Stimulated activated CD4-positive, alpha-beta T cell treated with anti-CD3 and anti-CD28 coated beads, TNF-alpha, amount 100 ng/mL, for 48 hours (primary cell): ENCODE results near the gene ELAC1.

Experiments
- DNase-seq, 3 donors: peaks; one replicate each; pipeline ENCODE4 v3.0.0-alpha.2; 2020; ENCODE audit warnings: low read depth in 3 of 3

Gene ELAC1

DNA sequence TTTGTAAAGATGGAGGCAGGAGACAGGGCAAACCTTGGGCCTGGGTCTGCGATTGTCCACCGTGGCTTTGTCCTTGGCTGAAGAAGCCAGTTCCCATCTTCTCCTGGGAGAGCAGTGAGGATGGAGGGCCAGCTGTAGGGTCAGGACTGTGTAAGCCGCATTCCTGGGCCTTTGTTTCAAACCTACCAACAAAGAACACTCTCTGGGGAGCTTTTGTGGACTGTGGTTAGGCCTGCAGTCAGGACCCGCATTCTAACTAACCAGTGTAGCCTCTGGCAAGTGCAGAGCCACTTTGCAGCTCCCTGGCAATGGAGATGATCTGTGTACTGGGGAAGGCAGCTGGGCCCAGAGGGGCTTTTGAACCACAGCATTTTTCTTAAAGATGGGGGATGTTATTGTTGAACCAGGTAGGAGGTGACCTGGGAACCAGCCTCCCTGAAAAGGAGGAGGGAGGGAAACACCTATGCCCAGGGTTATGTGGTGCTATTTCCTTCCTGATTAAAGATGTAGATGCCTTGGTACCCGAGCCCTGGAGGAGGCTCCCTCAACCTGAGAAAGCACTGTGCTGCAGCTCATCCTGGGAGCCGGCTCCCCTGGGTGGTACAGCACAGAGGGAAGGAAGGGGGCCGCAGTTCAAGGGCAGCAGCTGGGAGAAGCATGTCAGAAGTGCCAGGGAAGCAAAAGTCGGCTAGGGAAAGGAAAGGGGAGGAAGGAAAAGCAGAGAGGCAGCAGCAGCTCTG, 49.5 kb downstream of the ELAC1 start:
- no peak for DNase-seq

DNA sequence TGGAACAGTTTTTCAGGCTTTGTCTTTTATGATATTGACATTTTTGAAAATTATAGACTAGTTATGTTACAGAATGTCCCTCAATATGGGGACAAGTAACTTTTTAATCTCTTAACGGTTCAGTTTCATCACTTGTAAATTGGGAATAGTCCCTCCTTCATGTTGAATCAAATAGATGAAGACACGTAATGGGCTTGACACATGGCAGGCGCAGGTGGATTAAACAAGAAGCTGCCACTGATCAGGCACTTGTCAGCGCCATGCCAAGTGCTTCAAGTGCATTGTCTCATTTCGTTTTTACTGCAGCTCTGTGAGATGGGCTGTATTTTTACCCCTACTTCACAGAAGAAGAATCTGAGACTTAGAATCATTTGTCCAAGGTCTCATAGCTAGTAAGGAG, 52.7 kb downstream of the ELAC1 start:
- DNase-seq, result no peak

DNA sequence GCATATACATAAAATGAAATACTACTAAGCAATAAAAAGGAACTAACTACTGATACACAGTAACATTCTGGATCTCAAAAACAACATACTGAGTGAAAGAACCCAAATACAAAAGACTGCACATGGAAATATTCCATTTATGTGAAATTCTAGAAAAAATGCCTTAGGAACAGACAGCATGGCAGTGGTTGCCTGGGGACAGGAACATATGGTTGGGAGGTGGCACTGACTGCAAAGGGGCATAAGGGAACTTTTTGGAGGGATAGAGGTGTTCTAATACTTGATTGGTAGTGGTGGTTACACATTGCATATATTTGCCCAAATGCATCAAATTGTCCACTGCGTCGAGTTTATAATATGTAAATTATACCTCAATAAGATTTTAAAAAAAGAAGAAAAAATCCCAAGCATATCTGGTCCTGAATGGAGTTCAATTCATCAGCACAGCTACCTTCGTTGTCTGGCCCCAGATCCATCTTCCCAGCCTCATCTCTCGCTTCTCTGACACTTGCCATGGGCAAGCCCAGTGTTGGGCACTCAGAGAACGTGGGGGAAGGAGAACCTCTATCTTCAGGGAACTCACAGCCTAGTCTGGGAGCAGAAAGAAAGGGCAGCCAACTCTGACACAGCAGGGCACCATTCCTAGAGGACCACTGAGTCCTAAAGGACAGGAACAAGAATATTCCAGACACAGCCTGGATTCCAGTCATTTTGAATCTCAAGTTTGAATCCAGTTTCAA, 53.6 kb downstream of the ELAC1 start:
- DNase-seq, result no peak

DNA sequence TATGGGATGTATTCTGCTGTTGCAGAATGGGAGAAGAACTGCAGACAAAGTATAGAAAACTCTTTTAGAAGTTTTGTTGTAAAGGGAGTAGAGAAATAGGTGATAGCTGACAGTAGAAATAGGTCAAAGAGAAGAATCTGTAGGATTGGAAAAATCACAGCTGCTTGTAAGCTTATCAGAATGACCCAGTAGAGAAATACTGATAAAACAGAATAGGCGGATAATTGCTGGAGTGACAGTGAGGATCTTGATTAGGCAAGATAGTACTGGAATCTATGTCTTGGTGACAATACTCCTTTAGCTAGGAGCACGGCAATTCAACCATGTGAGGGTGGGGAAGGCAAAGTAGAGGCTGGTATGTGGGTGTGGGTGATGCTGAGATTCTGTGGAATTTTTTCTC, 57.7 kb downstream of the ELAC1 start:
- no peak for DNase-seq

DNA sequence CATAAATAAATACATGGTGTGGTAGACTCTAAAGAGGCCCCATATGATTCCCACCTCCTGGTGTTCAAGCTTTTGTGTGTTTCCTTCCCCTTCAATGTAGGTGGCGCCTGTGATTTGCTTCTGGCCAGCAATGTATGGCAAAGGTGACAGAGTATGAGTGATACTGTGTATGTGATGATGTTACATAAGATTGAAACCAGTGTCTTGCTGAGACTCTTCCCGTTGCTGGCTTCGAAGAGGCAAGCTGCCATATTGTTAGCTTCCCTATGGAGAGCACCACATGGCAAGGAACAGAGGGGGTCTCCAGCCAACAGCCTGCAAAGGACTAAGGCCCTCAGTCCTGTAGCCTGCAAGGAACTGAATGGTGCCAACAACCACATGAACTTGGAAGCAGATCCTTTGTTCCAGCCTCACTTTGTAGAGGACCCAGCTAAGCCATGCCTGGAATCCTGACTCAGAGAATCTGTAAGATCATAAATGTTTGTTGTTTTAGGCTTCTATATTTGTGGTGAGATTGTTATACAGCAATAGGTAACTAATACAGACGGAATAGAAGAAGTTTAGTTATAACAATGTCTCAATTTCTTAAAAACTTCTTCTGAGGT, 60.5 kb downstream of the ELAC1 start:
- DNase-seq, result no peak

DNA sequence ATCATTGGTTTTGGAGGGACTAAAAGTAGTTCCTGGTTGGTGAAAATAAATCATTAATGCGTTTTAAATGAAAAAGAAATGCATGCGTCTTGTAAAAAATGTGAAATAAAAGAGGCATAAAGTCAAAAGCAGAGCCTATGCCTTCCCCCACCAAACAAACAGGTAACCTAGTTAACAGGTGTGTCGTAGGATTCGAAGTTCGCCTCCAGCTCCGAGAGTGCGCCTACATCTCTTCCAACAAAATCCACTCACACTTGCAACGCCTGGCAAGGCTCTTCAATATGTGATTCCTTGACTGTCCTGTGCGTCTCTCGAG, 61.5 kb downstream of the ELAC1 start:
- no peak for DNase-seq

DNA sequence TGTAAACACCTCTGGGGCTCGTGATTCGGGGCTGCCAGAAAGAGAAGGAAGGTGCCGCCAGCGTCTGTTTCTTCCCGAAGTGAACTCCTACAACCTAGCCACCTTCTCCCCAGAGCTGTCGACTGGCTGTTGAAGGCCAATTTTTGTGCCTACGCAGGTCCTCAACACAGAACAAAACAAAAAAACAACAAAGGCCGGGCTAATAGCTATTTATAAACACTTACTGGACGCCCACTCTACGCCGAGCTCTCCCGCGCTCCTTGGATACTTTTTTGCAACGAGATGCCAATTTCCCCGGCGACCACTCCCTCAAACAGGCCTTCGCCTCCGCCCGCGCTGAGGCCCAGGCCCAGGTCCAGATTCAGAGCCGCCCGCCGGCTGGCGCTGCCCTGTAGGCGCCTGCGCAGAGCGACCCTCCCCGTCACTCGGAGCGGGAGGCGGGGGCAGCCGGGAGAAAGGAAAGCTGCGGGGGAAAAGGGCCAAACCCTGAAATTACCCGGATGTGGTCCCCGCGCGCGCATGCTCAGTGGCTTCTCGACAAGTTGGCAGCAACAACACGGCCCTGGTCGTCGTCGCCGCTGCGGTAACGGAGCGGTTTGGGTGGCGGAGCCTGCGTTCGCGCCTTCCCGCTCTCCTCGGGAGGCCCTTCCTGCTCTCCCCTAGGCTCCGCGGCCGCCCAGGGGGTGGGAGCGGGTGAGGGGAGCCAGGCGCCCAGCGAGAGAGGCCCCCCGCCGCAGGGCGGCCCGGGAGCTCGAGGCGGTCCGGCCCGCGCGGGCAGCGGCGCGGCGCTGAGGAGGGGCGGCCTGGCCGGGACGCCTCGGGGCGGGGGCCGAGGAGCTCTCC, 62.1 kb downstream of the ELAC1 start, which contains the start of gene SMAD4:
TSS of gene SMAD4 (plus strand) at position 520 of the 843 bp plus-strand sequence. CDS start 16,834 bp downstream, outside the sequence.
- peak; percentile 95 to 98 (median 98) for DNase-seq

DNA sequence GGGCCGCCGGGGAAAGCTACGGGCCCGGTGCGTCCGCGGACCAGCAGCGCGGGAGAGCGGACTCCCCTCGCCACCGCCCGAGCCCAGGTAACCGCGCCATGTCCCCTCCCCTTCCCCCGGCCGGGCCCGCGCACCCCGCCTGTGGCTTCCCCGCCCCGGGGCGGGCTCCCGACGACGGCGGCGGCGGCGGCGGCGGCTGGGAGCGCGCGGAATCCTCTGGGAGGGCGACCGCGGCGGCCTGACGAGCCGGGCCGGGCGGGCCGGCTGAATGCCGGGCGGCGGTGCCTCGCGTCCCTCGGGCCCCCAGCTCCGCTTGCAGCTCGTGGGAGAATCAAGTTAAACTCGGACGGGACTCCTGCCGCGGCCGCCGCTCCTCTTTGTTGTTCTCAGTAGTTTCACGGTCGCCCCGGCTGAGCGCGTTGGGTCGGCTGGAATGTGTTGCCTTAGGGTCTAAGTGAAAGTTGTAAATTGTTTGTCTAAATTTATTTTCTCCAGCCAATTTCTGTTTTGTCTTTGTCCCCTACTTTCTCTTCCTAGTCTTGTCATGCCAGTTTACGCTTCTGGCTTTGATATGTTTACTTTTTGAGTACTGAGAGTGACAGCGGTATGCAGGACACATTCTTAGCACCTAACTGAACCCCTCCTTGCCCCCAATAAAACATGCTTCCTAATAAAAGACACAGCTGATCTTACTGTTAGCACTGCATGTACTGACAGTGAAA, 62.9 kb downstream of the ELAC1 start:
- peak; percentile 41 to 62 (median 48) for DNase-seq

DNA sequence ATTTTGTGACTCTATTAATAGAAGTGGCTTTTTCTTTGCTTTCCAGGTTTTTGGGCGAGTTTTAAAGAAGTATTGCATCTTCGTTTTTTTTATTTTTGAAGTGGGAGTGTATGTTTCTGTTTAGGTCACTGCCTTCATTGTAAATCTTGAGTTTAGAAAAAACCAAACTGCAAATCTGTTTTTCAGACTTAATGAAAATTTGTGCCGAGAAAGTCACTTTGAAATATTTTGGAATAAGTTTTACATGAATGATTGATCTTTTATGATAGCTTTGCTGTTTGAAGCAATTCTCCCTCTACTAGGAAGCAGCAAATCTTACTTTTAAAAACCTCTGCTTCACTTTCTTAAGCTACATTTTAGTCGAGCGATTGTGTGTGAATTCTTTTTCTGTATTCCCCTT, 64.4 kb downstream of the ELAC1 start:
- DNase-seq, result no peak

DNA sequence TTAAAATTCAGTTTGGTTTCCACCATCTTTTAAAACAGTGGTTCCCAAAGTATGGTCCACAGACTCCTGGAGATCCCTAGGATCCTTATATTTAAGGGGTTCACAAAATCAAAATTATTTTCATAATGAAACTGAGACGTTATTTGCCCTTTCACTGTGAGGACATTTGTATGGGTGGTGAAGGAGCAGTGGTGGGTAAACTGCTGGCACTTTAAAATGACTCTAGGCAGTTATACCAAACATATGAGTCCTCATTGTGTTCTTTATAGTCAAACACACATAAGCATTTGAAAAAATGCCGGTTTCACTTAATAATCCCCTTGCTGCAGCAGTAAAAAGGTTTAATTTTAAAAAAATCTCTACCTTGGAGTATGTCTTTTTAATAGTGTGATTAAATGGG, 69.4 kb downstream of the ELAC1 start:
- DNase-seq, result no peak
